Aorta (tissue), 4 donors: ENCODE measurements around the gene OLA1. TPM values are rescaled to one million over a fixed set of nuclear protein-coding genes. Genes with fewer than 3 reads are reported as not detected.

Source experiments
- polyA plus RNA-seq, 2 donors: library from polyadenylated mRNA; stranded (reverse); fragments of 200-250 nt; gene quantifications; one replicate each; pipeline ENCODE4 v1.2.3, GENCODE V29; 2013
- total RNA-seq, 2 donors: library from RNA; stranded (reverse); fragmentation: NEBNext Ultra II Directional; extraction: Animal tissue kit (Norgen Biotek cat#: 25700); gene quantifications; one replicate each; pipeline ENCODE4 v1.2.1, GENCODE V29; 2021
- donor health status: healthy with polysubstance abuse.
- donor health status: Bipolar disorder and iron deficiency.
- donor health status: DM: no; HTN: no; CAD: no.
- donor health status: DM: yes; HTN: yes; CAD: no.

The OLA1 gene
- total and polyA plus RNA-seq, 4 donors: 45.2 to 64.0 (median 54.3) TPM

Other genes with a start within 250 kb of the OLA1 start
- not detected for gene SP9, start 86.4 kb upstream of the OLA1 start, total RNA-seq
- gene SP9, start 86.4 kb upstream of the OLA1 start, polyA plus RNA-seq: under 1 TPM in 1 of 2 donors, not detected in 1; 0.23 TPM
- gene SCRN3, start 147.2 kb upstream of the OLA1 start, total RNA-seq: 10 to 100 TPM; 13.9 to 22.6 TPM
- gene SCRN3, start 147.2 kb upstream of the OLA1 start, polyA plus RNA-seq: 10 to 100 TPM; 12.7 to 19.3 TPM
- gene GPR155, start 238.5 kb upstream of the OLA1 start, total RNA-seq: 10 to 100 TPM in 1 of 2 donors, 1 to 10 TPM in 1; 6.8 to 15.9 TPM
- 1 to 10 TPM in 1 of 2 donors, under 1 TPM in 1; 0.25 to 1.9 TPM for gene GPR155, start 238.5 kb upstream of the OLA1 start, polyA plus RNA-seq